Kidney epithelial cell (primary cell): ENCODE results near the gene ZFHX3. TPM values are rescaled to one million over a fixed set of nuclear protein-coding genes. Genes with fewer than 3 reads are reported as not detected.
A peak's percentile ranks its signal among the peaks of the same experiment; 100 is the strongest.

Experiments
- DNase-seq: peaks from one replicate; pipeline ENCODE4 v3.0.0-alpha.2; 2010; ENCODE audit warnings: low read depth
- H3K27me3 ChIP-seq: 2 replicates; pipeline ENCODE4 v1.6.0; 2011; ENCODE audit warnings: low read length; ENCODE audit not compliant: control insufficient read depth, insufficient read depth
- H3K36me3 ChIP-seq: 2 replicates; pipeline ENCODE4 v1.5.1; 2011; ENCODE audit warnings: low read length; ENCODE audit not compliant: control insufficient read depth, insufficient read depth
- H3K4me3 ChIP-seq: 2 replicates; pipeline ENCODE4 v1.5.1; 2011; ENCODE audit warnings: low read depth, mild to moderate bottlenecking, control low read depth, low read length
- total RNA-seq: library from RNA; depleted of rRNA; stranded (reverse); fragments of >200 nt; gene quantifications from 2 replicates; pipeline ENCODE4 v1.2.3, GENCODE V29; 2015
- TF ChIP-seq, protein P1 (sequence below): IDR thresholded peaks from 2 replicates; pipeline ENCODE4 v1.5.1; 2011; ENCODE audit warnings: mild to moderate bottlenecking, moderate library complexity, low read length, control low read depth, inconsistent platforms; ENCODE audit not compliant: insufficient read depth, poor library complexity, severe bottlenecking

The ZFHX3 gene
- total RNA-seq, 1 donor from 2014 or later, result 19.9 TPM

DNA sequence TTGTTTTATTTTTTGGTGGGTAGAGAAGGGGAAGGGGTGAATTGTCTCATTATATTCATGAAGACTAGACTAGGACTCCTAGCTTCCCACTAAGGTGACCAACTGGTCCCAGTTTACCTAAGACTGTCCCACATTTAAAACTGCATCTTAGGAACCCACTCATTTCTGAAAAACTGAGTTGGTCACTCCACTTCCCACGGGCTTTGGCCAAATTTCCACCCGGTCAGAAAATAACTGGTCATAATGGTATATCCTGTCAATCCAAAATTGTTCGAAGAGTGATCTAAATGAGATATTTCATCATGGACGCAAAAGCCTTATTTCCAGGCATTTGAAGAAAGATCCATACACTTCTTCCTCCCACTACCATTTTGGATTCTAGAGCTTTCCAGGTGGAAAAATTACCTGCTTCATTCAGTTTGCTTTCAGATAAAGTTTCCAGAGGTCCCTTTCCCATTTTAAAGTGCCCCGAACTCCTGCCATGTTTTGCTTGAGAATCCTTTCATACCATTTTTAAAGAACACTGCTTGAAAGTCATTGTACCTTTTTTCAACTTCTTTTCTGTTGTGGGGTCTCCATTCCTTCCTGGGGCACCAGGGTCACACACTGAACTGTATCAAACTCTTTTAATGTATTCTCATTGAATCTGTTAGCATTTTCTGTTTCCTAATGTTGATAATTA, 21.8 kb upstream of the ZFHX3 start:
- H3K4me3 ChIP-seq, result no peak overlapping the region

DNA sequence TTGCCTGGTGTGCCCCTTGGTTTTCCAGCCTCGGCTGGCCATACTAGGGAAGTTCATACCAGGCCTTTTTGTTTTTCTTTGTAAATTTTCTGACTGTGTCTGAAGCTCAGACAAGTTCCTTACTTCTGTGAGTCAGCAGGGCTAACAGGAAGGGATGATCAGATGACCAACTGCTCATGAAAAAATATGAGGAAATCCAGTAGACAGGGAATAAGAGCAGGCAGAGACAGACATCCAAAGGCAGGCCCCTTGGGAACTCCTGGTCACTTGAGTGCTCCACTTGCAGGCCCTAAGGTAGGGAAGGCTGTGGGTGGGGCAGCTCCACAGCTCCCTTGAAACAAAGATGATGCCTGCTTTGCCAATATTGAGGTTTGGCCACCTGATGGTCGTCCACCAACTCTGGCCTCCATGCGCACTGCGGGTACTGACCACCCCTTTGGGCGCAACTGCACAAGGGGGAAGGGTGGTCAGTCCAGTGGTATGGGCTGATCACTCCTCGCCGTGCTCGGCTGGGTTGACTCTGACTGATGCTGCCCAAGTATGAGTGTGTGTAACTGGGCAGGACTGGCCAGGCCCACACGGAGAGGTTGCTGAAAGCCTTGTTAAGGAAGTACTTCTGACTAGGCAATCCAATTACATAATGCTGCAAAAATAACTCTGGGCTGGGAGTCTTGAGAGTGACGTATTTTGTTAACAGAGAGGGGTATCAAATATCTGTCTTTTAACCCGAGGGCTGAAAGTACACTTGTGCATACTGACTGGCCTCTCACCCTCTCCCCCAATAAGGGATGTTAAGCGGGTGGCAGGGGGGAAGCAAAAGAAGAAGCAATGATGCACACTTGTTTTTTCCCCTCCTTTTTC, 20.8 kb upstream of the ZFHX3 start:
- peak; percentile 98 for DNase-seq
- Histone ChIP-seq H3K27me3 (no peaks in the 10 kb centered on the region), H3K4me3 (no peak overlapping the region), H3K36me3 (no peaks in the 10 kb centered on the region)
- TF ChIP-seq, protein P1, sequence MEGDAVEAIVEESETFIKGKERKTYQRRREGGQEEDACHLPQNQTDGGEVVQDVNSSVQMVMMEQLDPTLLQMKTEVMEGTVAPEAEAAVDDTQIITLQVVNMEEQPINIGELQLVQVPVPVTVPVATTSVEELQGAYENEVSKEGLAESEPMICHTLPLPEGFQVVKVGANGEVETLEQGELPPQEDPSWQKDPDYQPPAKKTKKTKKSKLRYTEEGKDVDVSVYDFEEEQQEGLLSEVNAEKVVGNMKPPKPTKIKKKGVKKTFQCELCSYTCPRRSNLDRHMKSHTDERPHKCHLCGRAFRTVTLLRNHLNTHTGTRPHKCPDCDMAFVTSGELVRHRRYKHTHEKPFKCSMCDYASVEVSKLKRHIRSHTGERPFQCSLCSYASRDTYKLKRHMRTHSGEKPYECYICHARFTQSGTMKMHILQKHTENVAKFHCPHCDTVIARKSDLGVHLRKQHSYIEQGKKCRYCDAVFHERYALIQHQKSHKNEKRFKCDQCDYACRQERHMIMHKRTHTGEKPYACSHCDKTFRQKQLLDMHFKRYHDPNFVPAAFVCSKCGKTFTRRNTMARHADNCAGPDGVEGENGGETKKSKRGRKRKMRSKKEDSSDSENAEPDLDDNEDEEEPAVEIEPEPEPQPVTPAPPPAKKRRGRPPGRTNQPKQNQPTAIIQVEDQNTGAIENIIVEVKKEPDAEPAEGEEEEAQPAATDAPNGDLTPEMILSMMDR, result no peak

More for the DNA sequence above, 21.8 kb upstream of the ZFHX3 start:
- TF ChIP-seq, protein P1, result no peak
- DNase-seq, result no peak
- no peaks in the 10 kb centered on the region for H3K27me3 ChIP-seq
- no peaks in the 10 kb centered on the region for H3K36me3 ChIP-seq

DNA sequence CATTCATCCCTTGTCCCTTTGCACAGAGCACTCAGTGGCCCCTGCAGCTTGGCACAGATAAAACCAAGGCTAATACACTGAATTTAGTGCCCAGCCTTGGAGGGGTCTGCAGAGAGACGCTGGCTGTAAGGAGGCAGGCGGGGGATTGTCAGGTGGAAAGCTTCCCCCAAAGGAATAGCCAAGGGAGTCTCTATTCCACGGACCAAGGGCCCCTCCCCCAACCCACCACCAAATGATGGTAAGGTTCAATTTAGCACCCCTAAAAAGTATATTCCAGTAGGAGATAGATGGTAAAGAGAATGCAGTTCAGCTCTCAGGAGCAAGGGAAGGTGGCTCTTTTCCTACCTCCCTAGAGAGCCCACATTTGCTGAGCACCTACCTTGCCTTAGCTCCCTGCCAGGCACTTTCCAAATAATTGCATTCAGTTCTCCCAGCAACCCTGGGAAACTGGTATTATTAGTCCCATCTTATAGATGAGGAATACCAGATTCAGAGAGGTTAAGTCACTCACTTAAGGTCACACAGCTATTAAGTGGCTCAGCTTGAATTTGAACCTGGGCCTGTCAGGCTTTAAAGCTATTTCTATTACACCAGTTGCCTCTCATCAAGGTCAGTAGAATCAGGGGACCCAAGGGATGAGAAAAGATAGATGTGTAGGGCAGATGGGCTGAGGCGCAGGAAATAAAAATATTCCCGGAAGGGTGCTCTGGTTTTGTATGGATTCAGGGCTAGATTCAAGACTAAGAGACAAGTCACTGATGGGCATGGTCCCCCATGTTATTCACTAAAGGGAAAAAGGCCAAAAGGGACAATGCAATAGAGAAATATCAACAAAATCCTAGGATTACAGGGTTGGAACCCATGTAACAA, 20.0 kb upstream of the ZFHX3 start:
- no peaks in the 10 kb centered on the region for H3K36me3 ChIP-seq
- no peak for DNase-seq
- H3K27me3 ChIP-seq, result no peaks in the 10 kb centered on the region
- H3K4me3 ChIP-seq, result no peak overlapping the region
- TF ChIP-seq, protein P1, result no peak

DNA sequence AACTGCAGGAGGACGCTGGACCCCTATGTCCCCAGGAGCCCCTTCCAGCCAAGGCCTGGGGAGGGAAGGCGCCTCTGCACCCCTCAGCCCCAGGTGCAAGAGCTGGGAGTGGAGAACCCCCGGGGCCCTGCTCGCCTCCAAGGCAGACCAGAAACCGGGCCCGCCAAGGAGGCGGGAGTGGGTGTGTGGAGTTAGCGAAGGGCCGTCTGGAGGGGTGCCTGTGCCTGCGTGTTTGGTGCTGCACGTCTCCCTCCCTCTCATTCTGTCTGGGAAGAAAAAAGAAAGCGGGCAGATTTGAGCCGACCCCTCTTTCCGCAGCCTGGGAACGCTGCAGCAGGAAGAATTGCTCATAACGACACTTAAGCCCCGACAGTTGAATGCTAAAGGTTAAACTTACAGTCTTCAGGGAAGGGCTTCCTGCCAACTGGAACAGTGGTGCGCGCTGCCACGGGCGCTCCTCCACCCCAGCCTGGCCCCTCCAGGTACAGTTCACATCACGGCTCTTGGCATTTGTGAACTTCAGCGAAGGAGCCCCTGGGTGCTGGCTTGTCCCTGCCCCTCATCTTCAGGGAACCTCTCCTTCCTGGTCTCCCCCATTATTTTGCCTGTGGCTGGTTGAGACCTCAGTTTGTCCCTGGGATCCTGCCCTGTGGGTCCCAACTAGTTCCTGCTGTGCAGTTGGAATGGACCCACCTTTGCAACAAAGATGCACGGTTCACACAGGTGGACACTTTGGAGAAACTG, 19.2 kb upstream of the ZFHX3 start:
- no peak for DNase-seq
- no peaks in the 10 kb centered on the region for H3K27me3 ChIP-seq
- no peaks in the 10 kb centered on the region for H3K36me3 ChIP-seq
- H3K4me3 ChIP-seq, result no peak overlapping the region
- TF ChIP-seq, protein P1, result no peak

DNA sequence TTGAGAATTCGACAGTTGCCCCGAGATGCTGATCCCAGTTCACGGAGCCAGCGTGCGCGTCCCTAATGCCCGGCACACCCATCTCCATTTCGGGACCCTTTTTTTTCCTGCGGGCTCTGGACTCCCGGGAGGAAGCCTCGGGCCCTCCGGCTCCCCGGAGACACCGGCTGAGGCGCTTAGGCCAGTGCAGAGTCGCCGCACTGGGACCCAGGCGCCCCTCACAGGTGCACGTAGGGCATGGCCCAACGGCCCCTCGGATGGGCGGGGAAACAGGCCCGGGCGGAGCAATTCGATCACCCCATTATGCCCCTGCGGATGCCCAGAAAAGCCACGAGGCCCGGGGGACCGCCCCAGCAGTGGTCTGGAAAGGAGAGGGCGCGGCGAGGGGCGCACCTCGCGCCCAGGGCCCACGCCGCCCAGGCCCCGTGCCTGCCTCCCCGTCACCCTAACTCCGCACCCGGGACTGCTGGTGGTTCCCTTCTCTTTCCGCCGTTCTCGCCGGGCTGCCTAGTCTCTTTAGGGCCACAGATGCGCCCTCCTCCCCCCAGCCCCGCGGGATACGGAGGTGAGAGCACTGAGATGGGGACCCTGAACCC, 18.5 kb upstream of the ZFHX3 start:
- no peaks in the 10 kb centered on the region for H3K36me3 ChIP-seq
- DNase-seq, result no peak
- TF ChIP-seq, protein P1, result no peak
- H3K27me3 ChIP-seq, result no peaks in the 10 kb centered on the region
- H3K4me3 ChIP-seq, result no peak overlapping the region
